PC-9 (cell line): ENCODE measurements around the gene TAGAP.

Experiments
- EZH2 ChIP-seq: fragments of 200-600 bp; sonication (generic); IDR thresholded peaks from 2 replicates; pipeline ENCODE4 v1.8.0; 2017; ENCODE audit warnings: antibody characterized with exemption, low read depth
- TF ChIP-seq, protein P1 (sequence below): fragments of 200-600 bp; sonication (generic); conservative IDR thresholded peaks from 2 replicates; pipeline ENCODE4 v1.6.1; 2017; ENCODE audit warnings: mixed run types, antibody characterized with exemption, mild to moderate bottlenecking, moderate library complexity

DNA sequence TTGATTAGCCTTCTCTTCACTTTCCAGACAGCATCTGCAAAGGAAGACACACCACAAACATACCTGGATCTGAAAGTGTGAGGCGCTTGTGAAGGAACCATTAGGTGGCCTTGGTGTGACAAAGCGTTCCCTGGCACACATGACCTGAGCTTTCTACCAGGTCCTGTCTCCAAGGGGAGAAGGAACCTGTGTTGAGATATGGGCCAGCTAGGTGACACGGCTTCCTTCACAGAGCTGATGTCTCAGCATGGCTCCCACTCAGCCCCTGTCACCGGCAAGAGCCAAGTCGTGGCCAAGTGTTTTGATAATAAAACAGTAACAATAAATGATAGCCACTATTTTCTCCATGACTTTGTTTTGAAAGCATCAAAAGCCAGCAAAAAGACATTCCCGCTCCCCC is 20.3 kb upstream of the TAGAP start:
- TF ChIP-seq, protein P1, sequence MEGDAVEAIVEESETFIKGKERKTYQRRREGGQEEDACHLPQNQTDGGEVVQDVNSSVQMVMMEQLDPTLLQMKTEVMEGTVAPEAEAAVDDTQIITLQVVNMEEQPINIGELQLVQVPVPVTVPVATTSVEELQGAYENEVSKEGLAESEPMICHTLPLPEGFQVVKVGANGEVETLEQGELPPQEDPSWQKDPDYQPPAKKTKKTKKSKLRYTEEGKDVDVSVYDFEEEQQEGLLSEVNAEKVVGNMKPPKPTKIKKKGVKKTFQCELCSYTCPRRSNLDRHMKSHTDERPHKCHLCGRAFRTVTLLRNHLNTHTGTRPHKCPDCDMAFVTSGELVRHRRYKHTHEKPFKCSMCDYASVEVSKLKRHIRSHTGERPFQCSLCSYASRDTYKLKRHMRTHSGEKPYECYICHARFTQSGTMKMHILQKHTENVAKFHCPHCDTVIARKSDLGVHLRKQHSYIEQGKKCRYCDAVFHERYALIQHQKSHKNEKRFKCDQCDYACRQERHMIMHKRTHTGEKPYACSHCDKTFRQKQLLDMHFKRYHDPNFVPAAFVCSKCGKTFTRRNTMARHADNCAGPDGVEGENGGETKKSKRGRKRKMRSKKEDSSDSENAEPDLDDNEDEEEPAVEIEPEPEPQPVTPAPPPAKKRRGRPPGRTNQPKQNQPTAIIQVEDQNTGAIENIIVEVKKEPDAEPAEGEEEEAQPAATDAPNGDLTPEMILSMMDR = no peak
- no peak for TF ChIP-seq EZH2
